Measurements from ENCODE around the gene SRSF8. TPM values are rescaled to one million over a fixed set of nuclear protein-coding genes. Genes with fewer than 3 reads are reported as not detected.

Gene SRSF8
- total RNA-seq, 4 donors from 2014 or later, result 41.4 to 79.8 (median 49.1) TPM

DNA sequence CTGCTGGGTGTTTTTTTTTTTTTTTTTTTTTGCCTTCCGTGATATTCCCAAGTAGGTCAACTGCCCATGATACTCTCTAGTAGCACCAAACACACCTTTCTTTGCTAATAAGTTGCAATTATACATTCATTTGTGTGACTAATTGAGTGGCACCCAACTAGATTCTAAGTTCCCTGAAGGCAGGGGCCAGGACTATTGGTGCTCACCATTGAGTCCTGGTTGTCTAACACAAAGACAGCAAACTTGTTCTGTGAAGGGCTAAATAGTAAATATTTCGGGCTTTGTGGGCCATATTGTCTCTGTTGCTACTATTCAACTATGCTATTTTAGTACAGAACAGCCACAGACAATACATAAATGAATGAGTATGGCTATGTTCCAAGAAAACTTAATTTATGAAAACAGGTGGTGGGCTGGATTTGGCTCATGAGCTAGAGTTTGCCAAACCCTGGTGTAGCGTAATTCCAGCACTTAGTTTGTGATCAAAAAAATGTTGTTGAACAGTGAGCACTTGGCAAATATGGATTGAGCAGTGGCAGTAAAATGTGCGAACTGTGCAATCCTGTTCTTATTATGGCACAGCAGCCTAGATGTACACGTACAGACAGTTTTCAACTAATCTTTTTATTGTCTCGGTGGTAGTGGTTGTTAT, 34.3 kb downstream of the SRSF8 start:
- Histone ChIP-seq H3K4me3 (no peak overlapping the region), H3K9me3 (no peaks in the 10 kb centered on the region), H3K27me3 (no peaks in the 10 kb centered on the region), H3K4me1 (peaks cover 0 to 74% (median 7%) of the 10 kb centered on the region in 4 donors), H3K36me3 (peaks cover 0 to 7% (median 0%) of the 10 kb centered on the region in 3 donors), H3K27ac (no peak overlapping the region)
- 83 to 85% methylated on average over 6 of the region's 6 CpGs for WGBS, 2 donors
- TF ChIP-seq EP300 (IDR thresholded peaks at IDR 0.05), result no peak
- no peak for TF ChIP-seq POLR2A (IDR thresholded peaks at IDR 0.05)
- TF ChIP-seq, protein P1, sequence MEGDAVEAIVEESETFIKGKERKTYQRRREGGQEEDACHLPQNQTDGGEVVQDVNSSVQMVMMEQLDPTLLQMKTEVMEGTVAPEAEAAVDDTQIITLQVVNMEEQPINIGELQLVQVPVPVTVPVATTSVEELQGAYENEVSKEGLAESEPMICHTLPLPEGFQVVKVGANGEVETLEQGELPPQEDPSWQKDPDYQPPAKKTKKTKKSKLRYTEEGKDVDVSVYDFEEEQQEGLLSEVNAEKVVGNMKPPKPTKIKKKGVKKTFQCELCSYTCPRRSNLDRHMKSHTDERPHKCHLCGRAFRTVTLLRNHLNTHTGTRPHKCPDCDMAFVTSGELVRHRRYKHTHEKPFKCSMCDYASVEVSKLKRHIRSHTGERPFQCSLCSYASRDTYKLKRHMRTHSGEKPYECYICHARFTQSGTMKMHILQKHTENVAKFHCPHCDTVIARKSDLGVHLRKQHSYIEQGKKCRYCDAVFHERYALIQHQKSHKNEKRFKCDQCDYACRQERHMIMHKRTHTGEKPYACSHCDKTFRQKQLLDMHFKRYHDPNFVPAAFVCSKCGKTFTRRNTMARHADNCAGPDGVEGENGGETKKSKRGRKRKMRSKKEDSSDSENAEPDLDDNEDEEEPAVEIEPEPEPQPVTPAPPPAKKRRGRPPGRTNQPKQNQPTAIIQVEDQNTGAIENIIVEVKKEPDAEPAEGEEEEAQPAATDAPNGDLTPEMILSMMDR (IDR thresholded peaks at IDR 0.05), result no peak
- no peak for DNase-seq (ENCODE audit: low spot score in 2 of 2)

DNA sequence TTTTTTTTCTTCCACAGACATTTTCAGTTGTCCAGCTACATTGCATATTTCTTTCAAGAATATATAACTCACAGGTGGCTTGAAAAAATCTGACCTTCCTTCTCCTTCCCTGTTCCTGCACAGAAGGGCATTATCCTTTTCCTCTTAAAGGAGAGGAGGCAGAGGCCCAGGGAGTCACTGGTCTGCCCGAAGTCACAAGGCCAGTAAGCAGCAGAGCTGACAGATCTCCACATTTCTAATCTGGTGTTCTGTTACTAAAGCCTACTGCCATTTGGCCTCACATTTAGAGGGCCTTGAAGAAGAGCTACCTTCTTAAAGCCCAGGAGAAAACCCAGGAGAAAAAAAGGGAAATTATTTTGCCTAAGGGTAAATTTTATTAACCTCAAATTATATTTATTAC, 35.2 kb downstream of the SRSF8 start:
- no peak overlapping the region for H3K27ac ChIP-seq
- H3K27me3 ChIP-seq, result no peaks in the 10 kb centered on the region
- WGBS, 2 donors, result 61 to 63% methylated on average over 1 of the region's 1 CpG
- H3K4me1 ChIP-seq, result peaks cover 0 to 74% (median 7%) of the 10 kb centered on the region in 4 donors
- no peaks in the 10 kb centered on the region for H3K9me3 ChIP-seq
- TF ChIP-seq, protein P1 (IDR thresholded peaks at IDR 0.05), result no peak
- TF ChIP-seq EP300 (IDR thresholded peaks at IDR 0.05) (no peak), POLR2A (IDR thresholded peaks at IDR 0.05) (no peak)
- no peak for DNase-seq (ENCODE audit: low spot score in 2 of 2)
- H3K4me3 ChIP-seq, result no peak overlapping the region
- peaks cover 0 to 7% (median 0%) of the 10 kb centered on the region in 3 donors for H3K36me3 ChIP-seq

DNA sequence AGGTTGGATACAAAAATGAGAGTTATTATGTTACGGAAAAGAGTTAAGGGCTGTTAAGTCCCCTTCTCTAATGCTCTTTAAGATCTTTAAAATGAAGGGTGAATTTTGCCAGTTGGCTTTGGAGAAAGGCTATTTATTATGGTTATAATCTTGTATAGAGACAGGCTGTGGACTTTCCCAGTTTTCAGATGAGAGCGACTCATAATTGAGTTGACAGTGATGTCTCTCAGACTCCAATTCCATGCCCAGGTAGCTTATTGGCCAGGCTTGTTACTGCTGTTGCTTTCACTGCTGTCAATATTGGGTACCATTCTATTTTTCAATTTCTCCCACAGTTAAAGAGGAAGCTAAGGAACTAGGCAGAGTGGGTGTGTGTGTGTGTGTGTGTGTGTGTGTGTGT, 36.0 kb downstream of the SRSF8 start:
- H3K27ac ChIP-seq, result no peak overlapping the region
- H3K9me3 ChIP-seq, result no peaks in the 10 kb centered on the region
- TF ChIP-seq, protein P1 (IDR thresholded peaks at IDR 0.05), result no peak
- TF ChIP-seq POLR2A (IDR thresholded peaks at IDR 0.05), result no peak
- TF ChIP-seq EP300 (IDR thresholded peaks at IDR 0.05), result no peak
- no peak overlapping the region for H3K4me3 ChIP-seq
- peaks cover 0 to 7% (median 0%) of the 10 kb centered on the region in 3 donors for H3K36me3 ChIP-seq
- H3K27me3 ChIP-seq, result no peaks in the 10 kb centered on the region
- DNase-seq (ENCODE audit: low spot score in 2 of 2), result no peak
- peaks cover 0 to 74% (median 15%) of the 10 kb centered on the region in 4 donors for H3K4me1 ChIP-seq
- 94 to 95% methylated on average over 2 of the region's 2 CpGs for WGBS, 2 donors

DNA sequence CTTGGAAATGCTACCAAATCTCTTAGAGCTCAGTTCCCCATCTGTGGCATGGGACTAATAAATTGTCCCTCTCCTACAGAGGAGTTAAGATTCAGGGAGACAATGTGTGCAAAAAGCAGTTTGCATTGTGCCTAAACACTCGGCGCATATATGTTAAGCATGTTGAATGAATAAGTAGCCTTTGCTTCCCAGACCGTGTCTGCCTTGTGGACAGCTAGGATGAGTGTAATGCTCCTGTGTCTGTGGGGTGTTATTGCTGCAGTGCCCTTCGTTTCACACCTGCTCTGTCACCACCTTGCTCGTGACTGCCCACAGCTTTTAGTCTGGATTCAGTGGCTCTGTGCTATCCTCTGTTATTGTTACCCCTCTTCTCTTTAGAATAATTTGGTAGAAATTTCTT, 37.0 kb downstream of the SRSF8 start:
- peaks cover 0 to 7% (median 0%) of the 10 kb centered on the region in 3 donors for H3K36me3 ChIP-seq
- H3K4me3 ChIP-seq, result no peak overlapping the region
- peaks cover 0 to 78% (median 23%) of the 10 kb centered on the region in 4 donors for H3K4me1 ChIP-seq
- no peak overlapping the region for H3K27ac ChIP-seq
- no peaks in the 10 kb centered on the region for H3K9me3 ChIP-seq
- H3K27me3 ChIP-seq, result no peaks in the 10 kb centered on the region
- DNase-seq (ENCODE audit: low spot score in 2 of 2), result no peak
- no peak for TF ChIP-seq POLR2A (IDR thresholded peaks at IDR 0.05)
- TF ChIP-seq, protein P1 (IDR thresholded peaks at IDR 0.05), result no peak
- no peak for TF ChIP-seq EP300 (IDR thresholded peaks at IDR 0.05)
- 90 to 93% methylated on average over 5 of the region's 5 CpGs for WGBS, 2 donors

DNA sequence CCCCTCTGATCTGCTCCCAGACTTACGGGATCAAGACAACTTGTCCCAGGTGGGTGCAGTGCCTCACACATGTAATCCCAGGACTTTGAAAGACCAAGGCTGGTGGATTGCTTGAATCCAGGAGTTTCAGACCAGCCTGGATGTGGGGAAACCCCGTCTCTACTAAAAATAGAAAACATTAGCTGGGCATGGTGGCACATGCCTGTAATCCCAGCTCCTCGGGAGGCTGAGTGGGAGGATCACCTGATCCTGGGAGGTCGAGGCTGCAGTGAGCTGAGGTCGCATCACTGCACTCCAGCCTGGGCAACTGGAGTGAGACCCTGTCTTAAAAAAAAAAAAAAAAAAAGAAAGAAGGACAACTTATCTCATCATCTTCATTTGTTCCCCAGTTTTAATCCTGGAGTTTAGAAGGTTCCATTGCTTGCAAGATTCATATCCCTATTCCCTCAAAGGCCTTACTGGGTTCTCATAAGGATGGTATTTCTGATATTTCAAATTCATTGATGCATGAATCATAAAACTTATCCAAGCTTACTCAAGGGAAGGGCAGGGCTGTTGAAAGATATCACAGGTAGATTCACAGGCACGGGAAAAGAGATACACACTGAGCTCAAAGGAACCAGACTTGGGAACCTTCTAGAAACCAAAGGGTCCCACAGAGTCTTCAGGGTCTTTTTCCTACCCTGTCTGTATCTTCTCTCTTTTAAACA, 37.6 kb downstream of the SRSF8 start:
- TF ChIP-seq EP300 (IDR thresholded peaks at IDR 0.05), result no peak
- TF ChIP-seq POLR2A (IDR thresholded peaks at IDR 0.05), result no peak
- TF ChIP-seq, protein P1 (IDR thresholded peaks at IDR 0.05), result no peak
- 73 to 76% methylated on average over 6 of the region's 6 CpGs for WGBS, 2 donors
- Histone ChIP-seq H3K9me3 (no peaks in the 10 kb centered on the region), H3K4me3 (no peak overlapping the region), H3K27me3 (no peaks in the 10 kb centered on the region), H3K27ac (no peak overlapping the region), H3K36me3 (peaks cover 0 to 9% (median 0%) of the 10 kb centered on the region in 3 donors), H3K4me1 (peaks cover 0 to 78% (median 26%) of the 10 kb centered on the region in 4 donors)
- no peak for DNase-seq (ENCODE audit: low spot score in 2 of 2)
